ENCODE results near the gene MTHFD1L. TPM values are rescaled to one million over a fixed set of nuclear protein-coding genes. Genes with fewer than 3 reads are reported as not detected.

Gene MTHFD1L
- total and polyA plus RNA-seq, 11 donors, result 1.1 to 13.2 (median 4.2) TPM

- intact Hi-C loops (cut with DNase I), result no loop called here
- no peaks in the 10 kb centered on the region for H3K4me1 ChIP-seq
- no peak overlapping the region for H3K4me3 ChIP-seq
- H3K9me3 ChIP-seq, result no peaks in the 10 kb centered on the region
- TF ChIP-seq, protein P1, sequence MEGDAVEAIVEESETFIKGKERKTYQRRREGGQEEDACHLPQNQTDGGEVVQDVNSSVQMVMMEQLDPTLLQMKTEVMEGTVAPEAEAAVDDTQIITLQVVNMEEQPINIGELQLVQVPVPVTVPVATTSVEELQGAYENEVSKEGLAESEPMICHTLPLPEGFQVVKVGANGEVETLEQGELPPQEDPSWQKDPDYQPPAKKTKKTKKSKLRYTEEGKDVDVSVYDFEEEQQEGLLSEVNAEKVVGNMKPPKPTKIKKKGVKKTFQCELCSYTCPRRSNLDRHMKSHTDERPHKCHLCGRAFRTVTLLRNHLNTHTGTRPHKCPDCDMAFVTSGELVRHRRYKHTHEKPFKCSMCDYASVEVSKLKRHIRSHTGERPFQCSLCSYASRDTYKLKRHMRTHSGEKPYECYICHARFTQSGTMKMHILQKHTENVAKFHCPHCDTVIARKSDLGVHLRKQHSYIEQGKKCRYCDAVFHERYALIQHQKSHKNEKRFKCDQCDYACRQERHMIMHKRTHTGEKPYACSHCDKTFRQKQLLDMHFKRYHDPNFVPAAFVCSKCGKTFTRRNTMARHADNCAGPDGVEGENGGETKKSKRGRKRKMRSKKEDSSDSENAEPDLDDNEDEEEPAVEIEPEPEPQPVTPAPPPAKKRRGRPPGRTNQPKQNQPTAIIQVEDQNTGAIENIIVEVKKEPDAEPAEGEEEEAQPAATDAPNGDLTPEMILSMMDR (IDR thresholded peaks at IDR 0.05), result no peak
- TF ChIP-seq POLR2A (IDR thresholded peaks at IDR 0.05), result no peak
- no peak overlapping the region for H3K27ac ChIP-seq
- ATAC-seq, result no peak
- WGBS, 4 donors, result 91 to 97% (median 95%) methylated on average over 2 of the region's 2 CpGs
- H3K27me3 ChIP-seq, result no peaks in the 10 kb centered on the region
- no peaks in the 10 kb centered on the region for H3K36me3 ChIP-seq
- no peak for DNase-seq
Observed at GRCh38 chr6:150992262-150992661, 126.8 kb downstream of the MTHFD1L start.

GRCh38 chr6:150992703-150993102 is 127.2 kb downstream of the MTHFD1L start:
- DNase-seq (no peak), ATAC-seq (no peak)
- intact Hi-C loops (cut with DNase I), result no loop called here
- Histone ChIP-seq H3K36me3 (no peaks in the 10 kb centered on the region), H3K9me3 (no peaks in the 10 kb centered on the region), H3K27me3 (no peaks in the 10 kb centered on the region), H3K27ac (no peak overlapping the region), H3K4me1 (no peaks in the 10 kb centered on the region), H3K4me3 (no peak overlapping the region)
- WGBS, 4 donors, result 90 to 95% (median 94%) methylated on average over 5 of the region's 5 CpGs
- TF ChIP-seq, protein P1 (IDR thresholded peaks at IDR 0.05), result no peak
- TF ChIP-seq POLR2A (IDR thresholded peaks at IDR 0.05), result no peak

DNA sequence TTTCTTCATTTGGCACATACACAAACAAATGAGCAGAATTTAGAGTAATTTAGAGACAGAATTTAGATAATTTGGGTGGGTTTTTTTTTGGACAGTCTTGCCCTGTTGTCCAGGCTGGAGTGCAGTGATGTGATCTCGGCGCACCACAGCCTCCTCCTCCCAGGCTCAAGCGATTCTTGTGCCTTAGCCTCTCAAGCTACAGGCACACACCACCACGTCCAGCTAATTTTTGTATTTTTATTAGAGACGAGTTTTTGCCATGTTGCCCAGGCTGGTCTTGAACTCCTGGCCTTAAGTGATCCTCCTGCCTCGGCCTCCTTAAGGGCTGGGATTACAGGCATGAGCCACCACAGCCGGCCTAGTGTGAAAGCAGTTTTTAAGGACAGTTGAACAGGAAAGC is 127.8 kb downstream of the MTHFD1L start:
- no peaks in the 10 kb centered on the region for H3K36me3 ChIP-seq
- 91 to 97% (median 94%) methylated on average over 7 of the region's 7 CpGs for WGBS, 4 donors
- TF ChIP-seq POLR2A (IDR thresholded peaks at IDR 0.05), result no peak
- TF ChIP-seq, protein P1 (IDR thresholded peaks at IDR 0.05), result no peak
- no peaks in the 10 kb centered on the region for H3K9me3 ChIP-seq
- H3K27ac ChIP-seq, result no peak overlapping the region
- ATAC-seq (no peak), DNase-seq (no peak)
- H3K4me1 ChIP-seq, result no peaks in the 10 kb centered on the region
- intact Hi-C loops (cut with DNase I), result no loop called here
- no peaks in the 10 kb centered on the region for H3K27me3 ChIP-seq
- H3K4me3 ChIP-seq, result no peak overlapping the region

- no peak for ATAC-seq
- intact Hi-C loops (cut with DNase I), result no loop called here
- no peak for DNase-seq
- Histone ChIP-seq H3K4me1 (no peaks in the 10 kb centered on the region), H3K27ac (no peak overlapping the region), H3K4me3 (no peak overlapping the region), H3K27me3 (no peaks in the 10 kb centered on the region), H3K9me3 (no peaks in the 10 kb centered on the region), H3K36me3 (no peaks in the 10 kb centered on the region)
- 93 to 100% (median 98%) methylated on average over 1 of the region's 1 CpG for WGBS, 4 donors
- TF ChIP-seq POLR2A (IDR thresholded peaks at IDR 0.05), result no peak
- TF ChIP-seq, protein P1 (IDR thresholded peaks at IDR 0.05), result no peak
Observed at GRCh38 chr6:150994026-150994425, 128.5 kb downstream of the MTHFD1L start.
